AG04450 (cell line): ENCODE data around the gene CLBA1. TPM values are rescaled to one million over a fixed set of nuclear protein-coding genes. Genes with fewer than 3 reads are reported as not detected.
A peak's percentile ranks its signal among the peaks of the same experiment; 100 is the strongest.

ENCODE experiments used
- CTCF ChIA-PET: fragments of 300-600, 350-600 bp; formaldehyde crosslinking; extraction: SDS; loops from one replicate; lab custom pipeline; 2022; ENCODE audit warnings: antibody characterized with exemption, inconsistent platforms; lab: Charles Lee
- POLR2A ChIA-PET: fragments of 350-600 bp; formaldehyde crosslinking; extraction: SDS; loops from one replicate; lab custom pipeline; 2021; ENCODE audit warnings: antibody characterized with exemption, inconsistent platforms; lab: Yijun Ruan, JAX
- DNase-seq: peaks from one replicate; pipeline ENCODE4 v3.0.0-alpha.2; 2011; ENCODE audit warnings: low read depth, low spot score
- H3K27ac ChIP-seq: one replicate; pipeline ENCODE4 v1.5.1; 2012; ENCODE audit warnings: low read depth, low read length, control low read depth
- H3K27me3 ChIP-seq: one replicate; pipeline ENCODE4 v1.6.0; 2012; ENCODE audit warnings: low read length; ENCODE audit not compliant: control insufficient read depth, insufficient read depth
- H3K4me3 ChIP-seq: 2 replicates; pipeline ENCODE4 v1.5.1; 2011; ENCODE audit warnings: mild to moderate bottlenecking, low read depth, low read length, control low read depth
- H3K9me3 ChIP-seq: 2 replicates; pipeline ENCODE4 v1.5.1; 2012; ENCODE audit warnings: low read length; ENCODE audit not compliant: control insufficient read depth, insufficient read depth
- CTCF ChIP-seq: IDR thresholded peaks from 2 replicates; pipeline ENCODE4 v1.5.1; 2011; ENCODE audit warnings: low read depth, low read length, control low read depth, inconsistent platforms
- polyA plus RNA-seq: library from polyadenylated mRNA; depleted of rRNA; stranded (reverse); fragments of >200 nt; gene quantifications from 2 replicates; pipeline ENCODE4 v1.2.3, GENCODE V29; 2011

Gene CLBA1
- polyA plus RNA-seq, 1 experiment = 4.6 TPM

DNA sequence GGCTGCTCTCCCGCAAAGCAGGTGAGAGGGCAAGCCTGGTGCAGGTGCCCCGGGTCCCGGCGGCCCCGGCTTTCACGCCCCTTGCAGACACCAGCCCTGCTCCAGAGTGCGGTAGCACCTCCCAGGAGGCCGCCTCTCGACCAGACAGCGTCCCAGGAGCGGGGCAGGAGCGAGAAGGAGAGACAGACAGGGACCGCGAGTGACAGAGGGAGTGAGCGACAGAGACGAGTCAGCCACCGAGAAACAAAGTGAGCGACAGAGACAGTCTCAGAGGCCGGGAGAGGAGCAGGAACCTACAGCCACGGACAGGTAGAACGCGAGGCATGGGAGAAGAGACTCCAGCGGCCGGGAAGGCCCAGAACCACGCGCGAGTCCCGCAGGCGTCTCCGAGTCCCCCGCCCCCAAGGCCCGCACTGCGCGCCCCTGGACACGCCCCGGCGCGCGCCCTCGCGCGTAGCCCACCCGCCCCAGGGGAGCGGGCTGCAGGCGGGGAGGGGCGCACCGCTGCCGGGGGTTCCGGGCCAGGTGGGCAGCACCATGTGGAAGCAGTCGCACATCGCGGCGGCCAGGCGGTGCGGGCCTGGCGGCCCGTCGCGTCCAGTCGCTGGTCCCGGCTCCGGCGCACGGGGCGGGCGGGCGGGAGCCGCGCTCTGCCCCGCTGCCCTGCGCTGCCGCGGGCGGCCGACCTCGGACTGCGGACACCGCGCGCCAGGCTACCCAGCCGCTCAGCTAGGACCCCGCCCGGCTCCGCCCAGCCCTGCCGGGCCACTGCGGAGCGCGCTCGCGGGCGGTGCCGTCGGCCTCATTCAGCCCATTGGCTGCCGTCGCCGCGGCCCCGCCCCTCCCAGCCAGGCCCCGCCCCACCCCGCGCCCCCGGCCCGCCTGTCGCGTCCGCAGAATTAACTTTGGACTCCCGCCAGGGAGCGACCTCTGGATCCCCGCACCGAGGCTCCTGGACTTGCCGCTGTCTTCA is 7.6 kb upstream of the CLBA1 start, which contains the start of gene AHNAK2:
AHNAK2 (minus strand) TSS at position 694 of the 973 bp plus-strand sequence; CDS start at position 557, 137 bp downstream.
- H3K27me3 ChIP-seq = peaks cover 2% of the 10 kb centered on the region
- peak; percentile 20 for DNase-seq
- no peak within 1 kb of the TSS for H3K27ac ChIP-seq
- POLR2A ChIA-PET = interaction anchor here (0.5 kb wide), 1 partner anchor 89 kb away, joined by 3 read pairs; no protein-coding TSS in a partner anchor
- no peaks in the 10 kb centered on the region; the same call in 1 of the 2 replicates for H3K9me3 ChIP-seq
- CTCF ChIA-PET = interaction anchor here (0.6 to 6.2 kb wide), 2 partner anchors 68 kb away, joined by 4 to 127 read pairs; no protein-coding TSS in a partner anchor
- TF ChIP-seq CTCF = no peak
- peak within 1 kb of the TSS; percentile 58 for H3K4me3 ChIP-seq

GRCh38 chr14:104978746-104979691 is 6.6 kb upstream of the CLBA1 start:
- peaks cover 2% of the 10 kb centered on the region for H3K27me3 ChIP-seq
- no peaks in the 10 kb centered on the region; the same call in 1 of the 2 replicates for H3K9me3 ChIP-seq
- peak overlapping the region; percentile 48 for H3K4me3 ChIP-seq
- POLR2A ChIA-PET = interaction anchor here (0.5 kb wide), 1 partner anchor 88 kb away, joined by 3 read pairs; no protein-coding TSS in a partner anchor
- CTCF ChIA-PET = no interaction called here
- TF ChIP-seq CTCF = no peak
- no peak for DNase-seq
- no peak overlapping the region for H3K27ac ChIP-seq

DNA sequence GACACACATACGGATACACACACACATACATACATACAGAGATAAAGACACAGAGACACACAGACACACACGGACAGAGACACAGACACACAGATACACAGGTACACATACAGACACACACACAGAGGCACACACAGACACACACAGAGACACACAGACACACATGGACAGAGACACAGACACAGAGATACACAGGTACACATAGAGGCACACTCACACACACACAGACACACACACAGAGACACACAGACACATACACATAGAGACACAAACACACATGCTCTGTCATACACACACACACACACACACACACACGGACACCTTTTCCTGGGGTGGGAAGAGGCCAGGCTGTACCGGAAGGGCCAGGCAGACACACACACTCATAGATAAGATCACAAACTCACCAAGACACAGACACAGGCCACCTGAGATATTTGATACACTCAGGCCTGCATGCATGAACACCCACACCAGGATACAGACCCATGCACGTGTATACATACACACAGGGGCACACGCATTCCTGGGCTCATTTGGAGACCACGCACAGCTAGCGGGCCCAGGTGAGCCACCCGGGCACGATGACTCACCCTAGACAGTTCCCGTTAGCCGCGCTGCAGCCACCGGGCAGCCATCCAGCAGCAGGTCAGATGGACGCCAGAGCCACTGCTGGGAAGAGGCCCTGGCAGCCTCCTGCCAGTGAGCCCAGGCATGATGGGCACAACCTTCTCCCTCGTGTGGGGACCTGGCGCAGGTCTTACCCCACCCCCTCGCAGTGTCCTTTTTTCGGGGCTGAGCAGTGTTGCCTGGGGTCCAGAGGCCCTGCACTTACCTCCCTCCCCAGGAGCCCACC is 5.6 kb upstream of the CLBA1 start:
- no peak for TF ChIP-seq CTCF
- POLR2A ChIA-PET = no interaction called here
- peaks cover 2% of the 10 kb centered on the region for H3K27me3 ChIP-seq
- H3K9me3 ChIP-seq = peaks cover 3% of the 10 kb centered on the region; the same call in 1 of the 2 replicates
- no peak for DNase-seq
- CTCF ChIA-PET = no interaction called here
- H3K4me3 ChIP-seq = no peak overlapping the region
- no peak overlapping the region for H3K27ac ChIP-seq

DNA sequence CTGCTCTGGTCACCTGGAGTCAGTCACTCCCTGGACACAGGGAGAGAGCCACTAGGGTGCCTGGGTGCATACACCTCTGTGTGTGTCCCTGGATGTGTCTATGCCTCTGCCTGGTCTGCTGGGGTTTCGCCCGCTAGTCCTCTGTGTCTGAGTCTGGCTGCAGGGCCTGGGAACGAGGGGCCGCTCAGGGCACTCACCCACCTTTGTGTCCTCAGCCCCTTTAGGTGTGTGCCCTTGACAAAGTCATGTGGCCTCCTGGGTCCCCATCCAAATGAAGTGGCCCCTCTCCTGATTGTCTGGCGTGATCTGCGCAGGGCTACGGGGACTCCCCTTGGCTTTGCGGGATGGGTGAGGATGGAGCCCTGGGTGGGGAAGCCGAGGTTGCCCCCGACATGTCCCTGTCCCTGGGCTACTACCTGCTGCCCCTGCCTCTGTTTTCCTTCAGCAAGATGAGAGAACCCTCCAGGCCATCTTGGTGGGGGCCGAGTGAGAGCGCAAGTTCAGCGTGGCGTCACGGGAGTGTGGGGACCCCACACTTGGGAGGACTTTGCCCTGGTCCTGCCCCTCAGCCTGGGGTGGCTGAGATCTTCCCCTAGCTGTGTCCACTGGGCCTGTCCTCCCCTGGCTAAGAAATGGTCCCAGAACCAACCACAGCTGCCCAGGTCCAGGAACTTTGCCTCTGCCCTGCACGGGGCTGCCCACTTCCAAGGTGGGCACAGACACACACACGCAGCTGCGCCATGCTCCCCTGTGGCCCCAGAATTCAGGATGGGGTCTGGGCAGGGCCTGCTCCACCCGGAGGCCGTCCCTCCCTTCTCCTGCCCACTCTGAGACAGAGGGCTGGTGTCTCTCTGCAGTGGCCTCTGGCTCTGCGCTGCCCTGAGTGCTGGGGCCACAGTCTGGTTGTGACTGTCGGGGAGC is 4.7 kb upstream of the CLBA1 start:
- no peak overlapping the region for H3K27ac ChIP-seq
- peaks cover 2% of the 10 kb centered on the region for H3K27me3 ChIP-seq
- peaks cover 3% of the 10 kb centered on the region; the same call in 1 of the 2 replicates for H3K9me3 ChIP-seq
- CTCF ChIA-PET = no interaction called here
- POLR2A ChIA-PET = no interaction called here
- no peak overlapping the region for H3K4me3 ChIP-seq
- no peak for TF ChIP-seq CTCF
- DNase-seq = no peak
